ENCODE data around the gene GPR137B.

DNA sequence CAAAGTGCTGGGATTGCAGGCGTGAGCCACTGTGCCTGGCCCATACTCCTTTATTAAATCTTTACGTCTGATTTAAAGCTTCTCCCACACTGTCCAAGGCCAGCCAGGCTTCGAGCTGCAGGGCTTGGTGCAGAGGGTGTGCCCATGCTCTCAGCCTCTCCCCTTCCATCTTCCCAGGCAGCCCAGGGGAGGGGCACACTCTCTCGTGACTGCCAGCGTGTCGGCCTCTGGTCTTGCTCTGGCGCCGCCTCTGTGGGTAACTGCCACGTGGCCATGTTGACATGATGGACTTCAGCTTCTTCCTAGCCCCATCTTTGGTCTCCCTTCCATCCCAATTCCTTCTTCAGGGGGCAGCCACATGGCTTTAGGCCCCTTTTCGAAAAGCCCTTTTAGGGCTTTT lies 4.7 kb downstream of the GPR137B start:
- TF ChIP-seq, protein P1, sequence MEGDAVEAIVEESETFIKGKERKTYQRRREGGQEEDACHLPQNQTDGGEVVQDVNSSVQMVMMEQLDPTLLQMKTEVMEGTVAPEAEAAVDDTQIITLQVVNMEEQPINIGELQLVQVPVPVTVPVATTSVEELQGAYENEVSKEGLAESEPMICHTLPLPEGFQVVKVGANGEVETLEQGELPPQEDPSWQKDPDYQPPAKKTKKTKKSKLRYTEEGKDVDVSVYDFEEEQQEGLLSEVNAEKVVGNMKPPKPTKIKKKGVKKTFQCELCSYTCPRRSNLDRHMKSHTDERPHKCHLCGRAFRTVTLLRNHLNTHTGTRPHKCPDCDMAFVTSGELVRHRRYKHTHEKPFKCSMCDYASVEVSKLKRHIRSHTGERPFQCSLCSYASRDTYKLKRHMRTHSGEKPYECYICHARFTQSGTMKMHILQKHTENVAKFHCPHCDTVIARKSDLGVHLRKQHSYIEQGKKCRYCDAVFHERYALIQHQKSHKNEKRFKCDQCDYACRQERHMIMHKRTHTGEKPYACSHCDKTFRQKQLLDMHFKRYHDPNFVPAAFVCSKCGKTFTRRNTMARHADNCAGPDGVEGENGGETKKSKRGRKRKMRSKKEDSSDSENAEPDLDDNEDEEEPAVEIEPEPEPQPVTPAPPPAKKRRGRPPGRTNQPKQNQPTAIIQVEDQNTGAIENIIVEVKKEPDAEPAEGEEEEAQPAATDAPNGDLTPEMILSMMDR (conservative IDR thresholded peaks at IDR 0.05 in 1 of 2, IDR thresholded peaks at IDR 0.05 in 1 of 2; ENCODE audit: low read depth in 1 of 2, low read length in 2 of 2): no peak
- no peak for TF ChIP-seq EZH2 (IDR thresholded peaks at IDR 0.05; ENCODE audit: low read length, missing control alignments)

All from fibroblast of lung (primary cell).